Measurements from ENCODE around the gene TEX261.

The TEX261 gene

GRCh38 chr2:70946832-70947442 lies 47.7 kb downstream of the TEX261 start:
- in situ Hi-C loops (cut with HindIII; ENCODE audit: low sequenced_read_pairs) = no loop called here
- TF ChIP-seq CTCF (IDR thresholded peaks at IDR 0.05; ENCODE audit: low read depth, low read length) = peak; percentile 79
- no peak overlapping the region for H3K4me3 ChIP-seq (ENCODE audit: low read depth, low read length)
- DNase-seq (ENCODE audit: low read depth, low spot score) = peak; percentile 60

GRCh38 chr2:70944111-70944690 lies 50.5 kb downstream of the TEX261 start:
- no peak for TF ChIP-seq CTCF (IDR thresholded peaks at IDR 0.05; ENCODE audit: low read depth, low read length)
- DNase-seq (ENCODE audit: low read depth, low spot score) = no peak
- in situ Hi-C loops (cut with HindIII; ENCODE audit: low sequenced_read_pairs) = no loop called here
- no peak overlapping the region for H3K4me3 ChIP-seq (ENCODE audit: low read depth, low read length)

- DNase-seq (ENCODE audit: low read depth, low spot score) = no peak
- no peak overlapping the region for H3K4me3 ChIP-seq (ENCODE audit: low read depth, low read length)
- TF ChIP-seq CTCF (IDR thresholded peaks at IDR 0.05; ENCODE audit: low read depth, low read length) = no peak
- in situ Hi-C loops (cut with HindIII; ENCODE audit: low sequenced_read_pairs) = no loop called here
Measured at GRCh38 chr2:70943205-70943871, 51.3 kb downstream of the TEX261 start.

- in situ Hi-C loops (cut with HindIII; ENCODE audit: low sequenced_read_pairs) = no loop called here
- no peak for DNase-seq (ENCODE audit: low read depth, low spot score)
- no peak for TF ChIP-seq CTCF (IDR thresholded peaks at IDR 0.05; ENCODE audit: low read depth, low read length)
- H3K4me3 ChIP-seq (ENCODE audit: low read depth, low read length) = no peak overlapping the region
Measured at GRCh38 chr2:70942396-70943204, 52.1 kb downstream of the TEX261 start.

- in situ Hi-C loops (cut with HindIII; ENCODE audit: low sequenced_read_pairs) = no loop called here
- no peak for DNase-seq (ENCODE audit: low read depth, low spot score)
Measured at GRCh38 chr2:70941701-70942100, 53.0 kb downstream of the TEX261 start.

More at GRCh38 chr2:70941701-70942100, 53.0 kb downstream of the TEX261 start:
- no peak overlapping the region for H3K4me3 ChIP-seq (ENCODE audit: low read depth, low read length)
- no peak for TF ChIP-seq CTCF (IDR thresholded peaks at IDR 0.05; ENCODE audit: low read depth, low read length)

Measured in astrocyte of the spinal cord (primary cell).